Liver (tissue), 3 donors: Measurements from ENCODE around the gene UBALD2.

Source experiments
- EGR1 ChIP-seq, 2 donors: IDR thresholded peaks; 2 replicates each; pipeline ENCODE4 v1.6.1; 2016 to 2018; ENCODE audit warnings: antibody characterized with exemption in 2 of 2, low read depth in 2 of 2
- FOXA1 ChIP-seq: IDR thresholded peaks from 2 replicates; pipeline ENCODE4 v1.6.1; 2016; ENCODE audit warnings: antibody characterized with exemption
- GABPA ChIP-seq, 2 donors: IDR thresholded peaks in 1 of 2; conservative IDR thresholded peaks in 1 of 2; 2 replicates each; pipeline ENCODE4 v1.6.1; 2016; ENCODE audit warnings: antibody characterized with exemption in 2 of 2, mild to moderate bottlenecking in 1 of 2, moderate library complexity in 1 of 2
- HNF4A ChIP-seq, 2 donors: conservative IDR thresholded peaks; 2 replicates each; pipeline ENCODE4 v1.6.1; 2016; ENCODE audit warnings: antibody characterized with exemption in 2 of 2, mild to moderate bottlenecking in 2 of 2
- JUND ChIP-seq, 2 donors: IDR thresholded peaks; 2 replicates each; pipeline ENCODE4 v1.6.1; 2016; ENCODE audit warnings: antibody characterized with exemption in 2 of 2
- NR2F2 ChIP-seq: IDR thresholded peaks from 2 replicates; pipeline ENCODE4 v1.6.1; 2016; ENCODE audit warnings: antibody characterized with exemption
- RAD21 ChIP-seq, 2 donors: IDR thresholded peaks; 2 replicates each; pipeline ENCODE4 v1.6.1; 2016; ENCODE audit warnings: antibody characterized with exemption in 2 of 2, mild to moderate bottlenecking in 2 of 2
- TAF1 ChIP-seq: conservative IDR thresholded peaks from 2 replicates; pipeline ENCODE4 v1.6.1; 2016; ENCODE audit warnings: antibody characterized with exemption, mild to moderate bottlenecking
- YY1 ChIP-seq: IDR thresholded peaks from 2 replicates; pipeline ENCODE4 v1.6.1; 2016; ENCODE audit warnings: antibody characterized with exemption, mild to moderate bottlenecking
- TF ChIP-seq, protein P1 (sequence below): fragments of 150-350 bp; IDR thresholded peaks from 2 replicates; pipeline ENCODE4 v1.5.1; 2017; ENCODE audit warnings: improper control_type of control experiment, low read depth, low read length; ENCODE audit not compliant: missing input control
- TF ChIP-seq, protein P2 (sequence below): IDR thresholded peaks from 2 replicates; pipeline ENCODE4 v1.6.1; 2016; ENCODE audit warnings: antibody characterized with exemption, mild to moderate bottlenecking
- TF ChIP-seq, protein P3 (sequence below): IDR thresholded peaks from 2 replicates; pipeline ENCODE4 v1.6.1; 2016; ENCODE audit warnings: antibody characterized with exemption
- TF ChIP-seq, protein P4 (sequence below): IDR thresholded peaks from 2 replicates; pipeline ENCODE4 v1.6.1; 2016; ENCODE audit warnings: antibody characterized with exemption
- donor health status: healthy.
- donor health status: healthy.

DNA sequence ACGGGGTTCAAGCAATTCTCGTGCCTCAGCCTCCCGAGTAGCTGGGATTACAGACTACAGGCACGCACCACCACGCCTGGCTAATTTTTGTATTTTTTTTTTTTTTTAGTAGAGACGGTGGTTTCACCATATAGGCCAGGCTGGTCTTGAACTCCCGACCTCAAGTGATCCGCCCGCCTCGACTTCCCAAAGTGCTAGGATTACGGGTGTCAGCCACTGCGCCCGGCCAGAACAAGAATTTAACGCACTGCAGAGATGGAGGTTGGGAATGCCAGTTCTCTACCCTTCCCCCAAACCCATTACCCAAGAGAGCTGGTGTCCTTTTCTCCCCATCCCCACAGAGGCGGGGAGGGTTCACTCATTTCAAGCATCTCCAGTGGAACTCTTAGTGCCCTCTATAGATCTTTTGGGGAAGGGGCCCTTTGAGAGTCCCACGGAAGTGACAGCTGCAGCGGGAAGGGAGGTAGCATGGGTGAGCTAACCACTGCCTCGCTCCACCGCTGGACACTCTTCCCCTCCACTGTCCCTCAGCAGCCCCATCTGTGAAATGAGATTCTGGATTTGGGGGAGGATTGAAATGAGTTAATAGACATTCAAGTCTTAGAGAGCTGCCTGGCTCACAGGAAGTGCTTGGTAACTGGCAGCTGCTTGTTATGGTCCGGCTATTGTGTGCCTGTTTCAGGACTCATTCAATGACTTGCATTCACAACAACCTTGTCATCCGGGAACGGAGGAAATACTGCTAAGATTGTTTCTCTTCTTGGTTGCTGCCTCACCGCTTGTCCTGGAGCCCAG is 3.5 kb upstream of the UBALD2 start:
- TF ChIP-seq TAF1, result no peak
- TF ChIP-seq, protein P1, sequence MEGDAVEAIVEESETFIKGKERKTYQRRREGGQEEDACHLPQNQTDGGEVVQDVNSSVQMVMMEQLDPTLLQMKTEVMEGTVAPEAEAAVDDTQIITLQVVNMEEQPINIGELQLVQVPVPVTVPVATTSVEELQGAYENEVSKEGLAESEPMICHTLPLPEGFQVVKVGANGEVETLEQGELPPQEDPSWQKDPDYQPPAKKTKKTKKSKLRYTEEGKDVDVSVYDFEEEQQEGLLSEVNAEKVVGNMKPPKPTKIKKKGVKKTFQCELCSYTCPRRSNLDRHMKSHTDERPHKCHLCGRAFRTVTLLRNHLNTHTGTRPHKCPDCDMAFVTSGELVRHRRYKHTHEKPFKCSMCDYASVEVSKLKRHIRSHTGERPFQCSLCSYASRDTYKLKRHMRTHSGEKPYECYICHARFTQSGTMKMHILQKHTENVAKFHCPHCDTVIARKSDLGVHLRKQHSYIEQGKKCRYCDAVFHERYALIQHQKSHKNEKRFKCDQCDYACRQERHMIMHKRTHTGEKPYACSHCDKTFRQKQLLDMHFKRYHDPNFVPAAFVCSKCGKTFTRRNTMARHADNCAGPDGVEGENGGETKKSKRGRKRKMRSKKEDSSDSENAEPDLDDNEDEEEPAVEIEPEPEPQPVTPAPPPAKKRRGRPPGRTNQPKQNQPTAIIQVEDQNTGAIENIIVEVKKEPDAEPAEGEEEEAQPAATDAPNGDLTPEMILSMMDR, result no peak
- TF ChIP-seq, protein P2, sequence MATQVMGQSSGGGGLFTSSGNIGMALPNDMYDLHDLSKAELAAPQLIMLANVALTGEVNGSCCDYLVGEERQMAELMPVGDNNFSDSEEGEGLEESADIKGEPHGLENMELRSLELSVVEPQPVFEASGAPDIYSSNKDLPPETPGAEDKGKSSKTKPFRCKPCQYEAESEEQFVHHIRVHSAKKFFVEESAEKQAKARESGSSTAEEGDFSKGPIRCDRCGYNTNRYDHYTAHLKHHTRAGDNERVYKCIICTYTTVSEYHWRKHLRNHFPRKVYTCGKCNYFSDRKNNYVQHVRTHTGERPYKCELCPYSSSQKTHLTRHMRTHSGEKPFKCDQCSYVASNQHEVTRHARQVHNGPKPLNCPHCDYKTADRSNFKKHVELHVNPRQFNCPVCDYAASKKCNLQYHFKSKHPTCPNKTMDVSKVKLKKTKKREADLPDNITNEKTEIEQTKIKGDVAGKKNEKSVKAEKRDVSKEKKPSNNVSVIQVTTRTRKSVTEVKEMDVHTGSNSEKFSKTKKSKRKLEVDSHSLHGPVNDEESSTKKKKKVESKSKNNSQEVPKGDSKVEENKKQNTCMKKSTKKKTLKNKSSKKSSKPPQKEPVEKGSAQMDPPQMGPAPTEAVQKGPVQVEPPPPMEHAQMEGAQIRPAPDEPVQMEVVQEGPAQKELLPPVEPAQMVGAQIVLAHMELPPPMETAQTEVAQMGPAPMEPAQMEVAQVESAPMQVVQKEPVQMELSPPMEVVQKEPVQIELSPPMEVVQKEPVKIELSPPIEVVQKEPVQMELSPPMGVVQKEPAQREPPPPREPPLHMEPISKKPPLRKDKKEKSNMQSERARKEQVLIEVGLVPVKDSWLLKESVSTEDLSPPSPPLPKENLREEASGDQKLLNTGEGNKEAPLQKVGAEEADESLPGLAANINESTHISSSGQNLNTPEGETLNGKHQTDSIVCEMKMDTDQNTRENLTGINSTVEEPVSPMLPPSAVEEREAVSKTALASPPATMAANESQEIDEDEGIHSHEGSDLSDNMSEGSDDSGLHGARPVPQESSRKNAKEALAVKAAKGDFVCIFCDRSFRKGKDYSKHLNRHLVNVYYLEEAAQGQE, result no peak
- no peak for TF ChIP-seq YY1
- TF ChIP-seq, protein P3, sequence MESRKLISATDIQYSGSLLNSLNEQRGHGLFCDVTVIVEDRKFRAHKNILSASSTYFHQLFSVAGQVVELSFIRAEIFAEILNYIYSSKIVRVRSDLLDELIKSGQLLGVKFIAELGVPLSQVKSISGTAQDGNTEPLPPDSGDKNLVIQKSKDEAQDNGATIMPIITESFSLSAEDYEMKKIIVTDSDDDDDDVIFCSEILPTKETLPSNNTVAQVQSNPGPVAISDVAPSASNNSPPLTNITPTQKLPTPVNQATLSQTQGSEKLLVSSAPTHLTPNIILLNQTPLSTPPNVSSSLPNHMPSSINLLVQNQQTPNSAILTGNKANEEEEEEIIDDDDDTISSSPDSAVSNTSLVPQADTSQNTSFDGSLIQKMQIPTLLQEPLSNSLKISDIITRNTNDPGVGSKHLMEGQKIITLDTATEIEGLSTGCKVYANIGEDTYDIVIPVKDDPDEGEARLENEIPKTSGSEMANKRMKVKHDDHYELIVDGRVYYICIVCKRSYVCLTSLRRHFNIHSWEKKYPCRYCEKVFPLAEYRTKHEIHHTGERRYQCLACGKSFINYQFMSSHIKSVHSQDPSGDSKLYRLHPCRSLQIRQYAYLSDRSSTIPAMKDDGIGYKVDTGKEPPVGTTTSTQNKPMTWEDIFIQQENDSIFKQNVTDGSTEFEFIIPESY, result no peak
- TF ChIP-seq EGR1 (IDR thresholded peaks at IDR 0.05; ENCODE audit: low read depth in 2 of 2), result no peak
- TF ChIP-seq RAD21 (IDR thresholded peaks at IDR 0.05), result no peak
- TF ChIP-seq, protein P4, sequence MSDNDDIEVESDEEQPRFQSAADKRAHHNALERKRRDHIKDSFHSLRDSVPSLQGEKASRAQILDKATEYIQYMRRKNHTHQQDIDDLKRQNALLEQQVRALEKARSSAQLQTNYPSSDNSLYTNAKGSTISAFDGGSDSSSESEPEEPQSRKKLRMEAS, result no peak
- TF ChIP-seq GABPA (IDR thresholded peaks at IDR 0.05 in 1 of 2, conservative IDR thresholded peaks at IDR 0.05 in 1 of 2), result no peak
- TF ChIP-seq FOXA1, result no peak
- no peak for TF ChIP-seq NR2F2
- TF ChIP-seq HNF4A (conservative IDR thresholded peaks at IDR 0.05), result no peak
- no peak for TF ChIP-seq JUND (IDR thresholded peaks at IDR 0.05)
